ENCODE measurements around the gene KIF26A.

Gene KIF26A

GRCh38 chr14:104166698-104167097 lies 28.3 kb downstream of the KIF26A start:
- H2AFZ ChIP-seq (ENCODE audit: low read length, unreplicated experiment): no peak overlapping the region

GRCh38 chr14:104168603-104169002 lies 30.2 kb downstream of the KIF26A start:
- Histone ChIP-seq H3K4me3 (ENCODE audit: low read depth, low read length) (no peak overlapping the region), H3K36me3 (ENCODE audit: insufficient read depth, low read length) (no peaks in the 10 kb centered on the region), H3K27me3 (ENCODE audit: insufficient read depth, low read length) (no peaks in the 10 kb centered on the region), H3K79me2 (ENCODE audit: control insufficient read depth, insufficient read depth, low read length, unreplicated experiment) (no peaks in the 10 kb centered on the region), H2AFZ (ENCODE audit: low read length, unreplicated experiment) (no peak overlapping the region), H3K27ac (ENCODE audit: low read depth, low read length) (no peak overlapping the region), H3K4me1 (ENCODE audit: control insufficient read depth, insufficient read depth, low read length, unreplicated experiment) (no peaks in the 10 kb centered on the region)

More at GRCh38 chr14:104166698-104167097, 28.3 kb downstream of the KIF26A start:
- H3K4me3 ChIP-seq (ENCODE audit: low read depth, low read length): no peak overlapping the region
- no peaks in the 10 kb centered on the region for H3K36me3 ChIP-seq (ENCODE audit: insufficient read depth, low read length)
- no peaks in the 10 kb centered on the region for H3K4me1 ChIP-seq (ENCODE audit: control insufficient read depth, insufficient read depth, low read length, unreplicated experiment)
- H3K79me2 ChIP-seq (ENCODE audit: control insufficient read depth, insufficient read depth, low read length, unreplicated experiment): no peaks in the 10 kb centered on the region
- no peaks in the 10 kb centered on the region for H3K27me3 ChIP-seq (ENCODE audit: insufficient read depth, low read length)
- no peak overlapping the region for H3K27ac ChIP-seq (ENCODE audit: low read depth, low read length)

GRCh38 chr14:104169005-104169698 lies 30.8 kb downstream of the KIF26A start:
- Histone ChIP-seq H3K27ac (ENCODE audit: low read depth, low read length) (no peak overlapping the region), H3K27me3 (ENCODE audit: insufficient read depth, low read length) (no peaks in the 10 kb centered on the region), H3K36me3 (ENCODE audit: insufficient read depth, low read length) (no peaks in the 10 kb centered on the region), H2AFZ (ENCODE audit: low read length, unreplicated experiment) (no peak overlapping the region), H3K4me3 (ENCODE audit: low read depth, low read length) (no peak overlapping the region), H3K4me1 (ENCODE audit: control insufficient read depth, insufficient read depth, low read length, unreplicated experiment) (no peaks in the 10 kb centered on the region), H3K79me2 (ENCODE audit: control insufficient read depth, insufficient read depth, low read length, unreplicated experiment) (no peaks in the 10 kb centered on the region)

GRCh38 chr14:104169699-104170479 lies 31.5 kb downstream of the KIF26A start:
- no peaks in the 10 kb centered on the region for H3K79me2 ChIP-seq (ENCODE audit: control insufficient read depth, insufficient read depth, low read length, unreplicated experiment)
- H3K27ac ChIP-seq (ENCODE audit: low read depth, low read length): no peak overlapping the region
- H3K36me3 ChIP-seq (ENCODE audit: insufficient read depth, low read length): no peaks in the 10 kb centered on the region
- H3K4me3 ChIP-seq (ENCODE audit: low read depth, low read length): no peak overlapping the region
- H3K27me3 ChIP-seq (ENCODE audit: insufficient read depth, low read length): no peaks in the 10 kb centered on the region
- no peaks in the 10 kb centered on the region for H3K4me1 ChIP-seq (ENCODE audit: control insufficient read depth, insufficient read depth, low read length, unreplicated experiment)
- H2AFZ ChIP-seq (ENCODE audit: low read length, unreplicated experiment): no peak overlapping the region

- no peaks in the 10 kb centered on the region for H3K36me3 ChIP-seq (ENCODE audit: insufficient read depth, low read length)
- no peak overlapping the region for H3K27ac ChIP-seq (ENCODE audit: low read depth, low read length)
- no peak overlapping the region for H2AFZ ChIP-seq (ENCODE audit: low read length, unreplicated experiment)
- no peaks in the 10 kb centered on the region for H3K79me2 ChIP-seq (ENCODE audit: control insufficient read depth, insufficient read depth, low read length, unreplicated experiment)
- H3K27me3 ChIP-seq (ENCODE audit: insufficient read depth, low read length): no peaks in the 10 kb centered on the region
- no peaks in the 10 kb centered on the region for H3K4me1 ChIP-seq (ENCODE audit: control insufficient read depth, insufficient read depth, low read length, unreplicated experiment)
- H3K4me3 ChIP-seq (ENCODE audit: low read depth, low read length): no peak overlapping the region
Observed at GRCh38 chr14:104171029-104171697, 32.8 kb downstream of the KIF26A start.

- H3K4me1 ChIP-seq (ENCODE audit: control insufficient read depth, insufficient read depth, low read length, unreplicated experiment): no peaks in the 10 kb centered on the region
- no peak overlapping the region for H3K27ac ChIP-seq (ENCODE audit: low read depth, low read length)
- no peaks in the 10 kb centered on the region for H3K79me2 ChIP-seq (ENCODE audit: control insufficient read depth, insufficient read depth, low read length, unreplicated experiment)
- no peaks in the 10 kb centered on the region for H3K27me3 ChIP-seq (ENCODE audit: insufficient read depth, low read length)
- no peak overlapping the region for H2AFZ ChIP-seq (ENCODE audit: low read length, unreplicated experiment)
- no peak overlapping the region for H3K4me3 ChIP-seq (ENCODE audit: low read depth, low read length)
- H3K36me3 ChIP-seq (ENCODE audit: insufficient read depth, low read length): no peaks in the 10 kb centered on the region
Observed at GRCh38 chr14:104171895-104172294, 33.5 kb downstream of the KIF26A start.

- no peak overlapping the region for H3K27ac ChIP-seq (ENCODE audit: low read depth, low read length)
- H3K27me3 ChIP-seq (ENCODE audit: insufficient read depth, low read length): no peaks in the 10 kb centered on the region
- H2AFZ ChIP-seq (ENCODE audit: low read length, unreplicated experiment): no peak overlapping the region
Observed at GRCh38 chr14:104172349-104172748, 34.0 kb downstream of the KIF26A start.

GRCh38 chr14:104172880-104173279 lies 34.5 kb downstream of the KIF26A start:
- H3K4me3 ChIP-seq (ENCODE audit: low read depth, low read length): no peak overlapping the region
- H3K27ac ChIP-seq (ENCODE audit: low read depth, low read length): no peak overlapping the region
- H3K36me3 ChIP-seq (ENCODE audit: insufficient read depth, low read length): no peaks in the 10 kb centered on the region
- H2AFZ ChIP-seq (ENCODE audit: low read length, unreplicated experiment): no peak overlapping the region
- H3K27me3 ChIP-seq (ENCODE audit: insufficient read depth, low read length): no peaks in the 10 kb centered on the region
- no peaks in the 10 kb centered on the region for H3K79me2 ChIP-seq (ENCODE audit: control insufficient read depth, insufficient read depth, low read length, unreplicated experiment)
- H3K4me1 ChIP-seq (ENCODE audit: control insufficient read depth, insufficient read depth, low read length, unreplicated experiment): no peaks in the 10 kb centered on the region

More at GRCh38 chr14:104172349-104172748, 34.0 kb downstream of the KIF26A start:
- Histone ChIP-seq H3K36me3 (ENCODE audit: insufficient read depth, low read length) (no peaks in the 10 kb centered on the region), H3K4me1 (ENCODE audit: control insufficient read depth, insufficient read depth, low read length, unreplicated experiment) (no peaks in the 10 kb centered on the region), H3K79me2 (ENCODE audit: control insufficient read depth, insufficient read depth, low read length, unreplicated experiment) (no peaks in the 10 kb centered on the region), H3K4me3 (ENCODE audit: low read depth, low read length) (no peak overlapping the region)

GRCh38 chr14:104174051-104174450 lies 35.7 kb downstream of the KIF26A start:
- Histone ChIP-seq H3K36me3 (ENCODE audit: insufficient read depth, low read length) (no peaks in the 10 kb centered on the region), H3K4me1 (ENCODE audit: control insufficient read depth, insufficient read depth, low read length, unreplicated experiment) (no peaks in the 10 kb centered on the region), H2AFZ (ENCODE audit: low read length, unreplicated experiment) (no peak overlapping the region), H3K4me3 (ENCODE audit: low read depth, low read length) (no peak overlapping the region), H3K27me3 (ENCODE audit: insufficient read depth, low read length) (no peaks in the 10 kb centered on the region), H3K79me2 (ENCODE audit: control insufficient read depth, insufficient read depth, low read length, unreplicated experiment) (no peaks in the 10 kb centered on the region), H3K27ac (ENCODE audit: low read depth, low read length) (no peak overlapping the region)

GRCh38 chr14:104175041-104175440 lies 36.7 kb downstream of the KIF26A start:
- Histone ChIP-seq H2AFZ (ENCODE audit: low read length, unreplicated experiment) (no peak overlapping the region), H3K27me3 (ENCODE audit: insufficient read depth, low read length) (no peaks in the 10 kb centered on the region)

More at GRCh38 chr14:104175041-104175440, 36.7 kb downstream of the KIF26A start:
- Histone ChIP-seq H3K79me2 (ENCODE audit: control insufficient read depth, insufficient read depth, low read length, unreplicated experiment) (no peaks in the 10 kb centered on the region), H3K36me3 (ENCODE audit: insufficient read depth, low read length) (no peaks in the 10 kb centered on the region), H3K4me1 (ENCODE audit: control insufficient read depth, insufficient read depth, low read length, unreplicated experiment) (no peaks in the 10 kb centered on the region), H3K4me3 (ENCODE audit: low read depth, low read length) (no peak overlapping the region), H3K27ac (ENCODE audit: low read depth, low read length) (no peak overlapping the region)

All from ACC112 (cell line).